SK-N-SH treated with all-trans-retinoic acid at 6 μM for 48 hours (cell line): ENCODE results near the gene RPL35.

Source experiments
- ATAC-seq: fragments of 200-7000 bp; cut with Tn5 transposase; 3 replicates; pipeline ENCODE4 v1.9.1; 2020; ENCODE audit warnings: mild to moderate bottlenecking, moderate library complexity
- ARNTL ChIP-seq: fragments of 450-650 bp; formaldehyde crosslinking; IDR thresholded peaks from 2 replicates; pipeline ENCODE4 v1.5.0; 2020; ENCODE audit warnings: low read depth, mild to moderate bottlenecking, moderate library complexity, borderline replicate concordance
- CREB5 ChIP-seq: fragments of 250-450 bp; sonication (Bioruptor Pico); IDR thresholded peaks from 2 replicates; pipeline ENCODE4 v1.5.1; 2020; ENCODE audit warnings: low read depth, mild to moderate bottlenecking, moderate library complexity
- CSRNP3 ChIP-seq: fragments of 250-450 bp; sonication (Bioruptor Pico); IDR thresholded peaks from 2 replicates; pipeline ENCODE4 v1.5.1; 2021; ENCODE audit warnings: mild to moderate bottlenecking, moderate library complexity
- ESRRG ChIP-seq: fragments of 250-450 bp; sonication (Bioruptor Pico); IDR thresholded peaks from 2 replicates; pipeline ENCODE4 v1.6.1; 2021; ENCODE audit warnings: mild to moderate bottlenecking
- GLIS3 ChIP-seq: fragments of 250-450 bp; sonication (Bioruptor Pico); IDR thresholded peaks from 2 replicates; pipeline ENCODE4 v1.5.0; 2020; ENCODE audit warnings: mild to moderate bottlenecking, moderate library complexity
- ISL1 ChIP-seq: fragments of 250-450 bp; sonication (Bioruptor Pico); IDR thresholded peaks from 2 replicates; pipeline ENCODE4 v2.1.2; 2022; ENCODE audit warnings: mild to moderate bottlenecking, moderate library complexity
- OSR1 ChIP-seq: fragments of 250-450 bp; sonication (Bioruptor Pico); IDR thresholded peaks from 2 replicates; pipeline ENCODE4 v1.8.0; 2022; ENCODE audit warnings: moderate library complexity, mild to moderate bottlenecking, inconsistent platforms
- PATZ1 ChIP-seq: fragments of 250-450 bp; sonication (Bioruptor Pico); IDR thresholded peaks from 2 replicates; pipeline ENCODE4 v1.8.0; 2020; ENCODE audit warnings: mild to moderate bottlenecking, moderate library complexity, borderline replicate concordance
- POU6F1 ChIP-seq: fragments of 250-450 bp; sonication (Bioruptor Pico); IDR thresholded peaks from 2 replicates; pipeline ENCODE4 v1.8.0; 2021; ENCODE audit warnings: low read depth, mild to moderate bottlenecking, moderate library complexity, borderline replicate concordance
- PPARA ChIP-seq: fragments of 250-450 bp; sonication (Bioruptor Pico); IDR thresholded peaks from 2 replicates; pipeline ENCODE4 v1.5.0; 2020; ENCODE audit warnings: mild to moderate bottlenecking, borderline replicate concordance
- RARB ChIP-seq: fragments of 250-450 bp; sonication (Bioruptor Pico); IDR thresholded peaks from 2 replicates; pipeline ENCODE4 v1.8.0; 2021; ENCODE audit warnings: mild to moderate bottlenecking, moderate library complexity
- SNAI2 ChIP-seq: fragments of 250-450 bp; sonication (Bioruptor Pico); IDR thresholded peaks from 2 replicates; pipeline ENCODE4 v1.5.0; 2020; ENCODE audit warnings: mild to moderate bottlenecking, moderate library complexity
- TCF4 ChIP-seq: fragments of 250-450 bp; sonication (Bioruptor Pico); IDR thresholded peaks from 2 replicates; pipeline ENCODE4 v1.8.0; 2021; ENCODE audit warnings: mild to moderate bottlenecking, moderate library complexity, borderline replicate concordance
- TSHZ2 ChIP-seq: fragments of 250-450 bp; sonication (Bioruptor Pico); IDR thresholded peaks from 2 replicates; pipeline ENCODE4 v1.5.0; 2020; ENCODE audit warnings: mild to moderate bottlenecking, moderate library complexity
- ZC3H10 ChIP-seq: fragments of 250-450 bp; sonication (Bioruptor Pico); IDR thresholded peaks from 2 replicates; pipeline ENCODE4 v1.5.1; 2021; ENCODE audit warnings: mild to moderate bottlenecking, moderate library complexity
- ZFP3 ChIP-seq: fragments of 250-450 bp; sonication (Bioruptor Pico); IDR thresholded peaks from 2 replicates; pipeline ENCODE4 v1.5.0; 2020; ENCODE audit warnings: mild to moderate bottlenecking, moderate library complexity
- ZFP30 ChIP-seq: fragments of 450-650 bp; formaldehyde crosslinking; IDR thresholded peaks from 2 replicates; pipeline ENCODE4 v1.5.0; 2022; ENCODE audit warnings: mild to moderate bottlenecking, moderate library complexity
- ZNF565 ChIP-seq: fragments of 450-650 bp; formaldehyde crosslinking; conservative IDR thresholded peaks from 2 replicates; pipeline ENCODE4 v1.5.0; 2020; ENCODE audit warnings: low read depth, mild to moderate bottlenecking, moderate library complexity
- ZNF70 ChIP-seq: fragments of 450-650 bp; formaldehyde crosslinking; IDR thresholded peaks from 2 replicates; pipeline ENCODE4 v1.5.0; 2020; ENCODE audit warnings: mild to moderate bottlenecking, moderate library complexity
- ZNF8 ChIP-seq: fragments of 450-650 bp; formaldehyde crosslinking; IDR thresholded peaks from 2 replicates; pipeline ENCODE4 v1.5.0; 2020; ENCODE audit warnings: mild to moderate bottlenecking, moderate library complexity

RPL35 gene

GRCh38 chr9:124881138-124881743 is 19.5 kb upstream of the RPL35 start:
- TF ChIP-seq ZNF565 (no peak), ZFP30 (no peak), ZFP3 (CRISPR knock-in tag) (no peak), SNAI2 (CRISPR knock-in tag) (no peak), CSRNP3 (CRISPR knock-in tag) (no peak), CREB5 (CRISPR knock-in tag) (no peak), ESRRG (CRISPR knock-in tag) (no peak), ZC3H10 (CRISPR knock-in tag) (no peak), TSHZ2 (CRISPR knock-in tag) (no peak), PATZ1 (CRISPR knock-in tag) (no peak)
- no peak for ATAC-seq

- no peak for ATAC-seq
- TF ChIP-seq ZNF70 (no peak), SNAI2 (CRISPR knock-in tag) (no peak), ZNF565 (no peak), ISL1 (no peak), GLIS3 (no peak), ESRRG (CRISPR knock-in tag) (no peak), POU6F1 (no peak), PPARA (CRISPR knock-in tag) (no peak), CREB5 (CRISPR knock-in tag) (no peak), OSR1 (no peak), CSRNP3 (CRISPR knock-in tag) (no peak), ZFP3 (CRISPR knock-in tag) (no peak), ZFP30 (no peak)
Observed at GRCh38 chr9:124880501-124880900, 18.7 kb upstream of the RPL35 start.

GRCh38 chr9:124879226-124879625 is 17.5 kb upstream of the RPL35 start:
- no peak for ATAC-seq
- TF ChIP-seq ZNF70 (no peak), RARB (CRISPR knock-in tag) (no peak), ARNTL (CRISPR knock-in tag) (no peak), ZC3H10 (CRISPR knock-in tag) (no peak), ZNF565 (no peak), TCF4 (CRISPR knock-in tag) (no peak), OSR1 (no peak), ZFP30 (no peak), ESRRG (CRISPR knock-in tag) (no peak), PPARA (CRISPR knock-in tag) (no peak), POU6F1 (no peak), ZNF8 (no peak), PATZ1 (CRISPR knock-in tag) (no peak), ZFP3 (CRISPR knock-in tag) (no peak)
